Calu3 (cell line): ENCODE results near the gene DCLK1. TPM values are rescaled to one million over a fixed set of nuclear protein-coding genes. Genes with fewer than 3 reads are reported as not detected.

Experiments
- BruUV-seq: library from RNA; stranded (reverse); fragments of 400-500 nt; replicated peaks from 2 replicates; lab custom pipeline; 2021; lab: Mats Ljungman, UMichigan
- CTCF ChIA-PET: fragments of 300-600 bp; sonication (Branson Sonifier 250); formaldehyde crosslinking; loops from one replicate; lab custom pipeline; 2022; ENCODE audit warnings: antibody characterized with exemption; lab: Charles Lee
- DNase-seq: peaks from one replicate; pipeline ENCODE4 v3.0.0; 2022
- H3K27ac Mint-ChIP-seq: one replicate; pipeline ENCODE4 v1.8.0; 2022; ENCODE audit warnings: mixed read lengths; ENCODE audit not compliant: unreplicated experiment
- H3K27me3 Mint-ChIP-seq: one replicate; pipeline ENCODE4 v1.8.0; 2022; ENCODE audit warnings: mixed read lengths; ENCODE audit not compliant: unreplicated experiment
- H3K36me3 Mint-ChIP-seq: one replicate; pipeline ENCODE4 v1.8.0; 2022; ENCODE audit warnings: mild to moderate bottlenecking, moderate library complexity, mixed read lengths; ENCODE audit not compliant: insufficient read depth, unreplicated experiment
- H3K4me1 Mint-ChIP-seq: one replicate; pipeline ENCODE4 v1.8.0; 2022; ENCODE audit warnings: mild to moderate bottlenecking, low read depth, mixed read lengths; ENCODE audit not compliant: unreplicated experiment
- H3K4me3 Mint-ChIP-seq: one replicate; pipeline ENCODE4 v1.8.0; 2022; ENCODE audit warnings: mild to moderate bottlenecking, low read depth, moderate library complexity, mixed read lengths; ENCODE audit not compliant: unreplicated experiment
- H3K9me3 Mint-ChIP-seq: one replicate; pipeline ENCODE4 v1.8.0; 2022; ENCODE audit warnings: low read depth, mixed read lengths; ENCODE audit not compliant: unreplicated experiment
- CTCF ChIP-seq: fragments of 200-600 bp; IDR thresholded peaks from one replicate; pipeline ENCODE4 v1.8.0; 2022; ENCODE audit warnings: antibody characterized with exemption; ENCODE audit not compliant: unreplicated experiment
- intact Hi-C: fragments of 100-400 bp; cut with micrococcal nuclease; formaldehyde crosslinking; loops from one replicate; pipeline ENCODE4 v1.10.0; 2022; ENCODE audit not compliant: unreplicated experiment
- total RNA-seq: library from RNA; stranded (reverse); gene quantifications from 2 replicates; pipeline ENCODE4 v1.2.3, GENCODE V29; 2022

Gene DCLK1
- total RNA-seq, 1 experiment from 2014 or later: not detected

GRCh38 chr13:35793823-35794222 is 337.4 kb downstream of the DCLK1 start:
- intact Hi-C loops: no loop called here

GRCh38 chr13:35792911-35793310 is 338.3 kb downstream of the DCLK1 start:
- no peak for DNase-seq
- CTCF ChIA-PET: no interaction called here
- H3K4me3 Mint-ChIP-seq: no peak overlapping the region
- no peaks in the 10 kb centered on the region for H3K27me3 Mint-ChIP-seq
- no peak overlapping the region for H3K27ac Mint-ChIP-seq
- H3K9me3 Mint-ChIP-seq: no peaks in the 10 kb centered on the region
- no peaks in the 10 kb centered on the region for H3K36me3 Mint-ChIP-seq
- no peaks in the 10 kb centered on the region for H3K4me1 Mint-ChIP-seq
- intact Hi-C loops: no loop called here
- TF ChIP-seq CTCF: no peak
- no TSS peak for BruUV-seq

More at GRCh38 chr13:35793823-35794222, 337.4 kb downstream of the DCLK1 start:
- H3K36me3 Mint-ChIP-seq: no peaks in the 10 kb centered on the region
- H3K9me3 Mint-ChIP-seq: no peaks in the 10 kb centered on the region
- no peak for DNase-seq
- no peak overlapping the region for H3K27ac Mint-ChIP-seq
- no peaks in the 10 kb centered on the region for H3K4me1 Mint-ChIP-seq
- no TSS peak for BruUV-seq
- no peak overlapping the region for H3K4me3 Mint-ChIP-seq
- TF ChIP-seq CTCF: no peak
- H3K27me3 Mint-ChIP-seq: no peaks in the 10 kb centered on the region
- CTCF ChIA-PET: no interaction called here

- no peak for TF ChIP-seq CTCF
- no peaks in the 10 kb centered on the region for H3K27me3 Mint-ChIP-seq
- intact Hi-C loops: no loop called here
- DNase-seq: no peak
- BruUV-seq: no TSS peak
- no peak overlapping the region for H3K4me3 Mint-ChIP-seq
- H3K36me3 Mint-ChIP-seq: no peaks in the 10 kb centered on the region
- CTCF ChIA-PET: no interaction called here
- no peaks in the 10 kb centered on the region for H3K4me1 Mint-ChIP-seq
- H3K27ac Mint-ChIP-seq: no peak overlapping the region
- H3K9me3 Mint-ChIP-seq: no peaks in the 10 kb centered on the region
Observed at GRCh38 chr13:35792021-35792420, 339.2 kb downstream of the DCLK1 start.

- H3K4me1 Mint-ChIP-seq: no peaks in the 10 kb centered on the region
- no TSS peak for BruUV-seq
- CTCF ChIA-PET: no interaction called here
- no peaks in the 10 kb centered on the region for H3K9me3 Mint-ChIP-seq
- H3K27me3 Mint-ChIP-seq: no peaks in the 10 kb centered on the region
- DNase-seq: no peak
- no peak for TF ChIP-seq CTCF
- H3K36me3 Mint-ChIP-seq: no peaks in the 10 kb centered on the region
- no peak overlapping the region for H3K27ac Mint-ChIP-seq
- no peak overlapping the region for H3K4me3 Mint-ChIP-seq
- intact Hi-C loops: no loop called here
Observed at GRCh38 chr13:35791184-35791851, 339.9 kb downstream of the DCLK1 start.
